Measurements from ENCODE around the gene EFCAB6. TPM values are rescaled to one million over a fixed set of nuclear protein-coding genes. Genes with fewer than 3 reads are reported as not detected.
A peak's percentile ranks its signal among the peaks of the same experiment; 100 is the strongest.

Gene EFCAB6
- total and polyA plus RNA-seq, 4 donors: 1.7 to 15.4 (median 7.6) TPM

- H3K36me3 ChIP-seq (ENCODE audit: control insufficient read depth in 4 of 4, insufficient read depth in 4 of 4, low read length in 4 of 4): no peaks in the 10 kb centered on the region
- WGBS, 2 donors: 95 to 98% methylated on average over 6 of the region's 6 CpGs
- no peak for ATAC-seq (ENCODE audit: insufficient read depth, low FRiP score)
- no peak for DNase-seq
- no peak overlapping the region for H3K9ac ChIP-seq (ENCODE audit: insufficient read depth in 1 of 2, low read length in 2 of 2)
- H3K4me1 ChIP-seq (ENCODE audit: control insufficient read depth in 5 of 5, insufficient read depth in 5 of 5, low read length in 5 of 5): peaks cover 0 to 17% (median 0%) of the 10 kb centered on the region in 5 donors
- no peak overlapping the region for H3K27ac ChIP-seq (ENCODE audit: low read depth in 1 of 2, low read length in 1 of 2)
- TF ChIP-seq CTCF (IDR thresholded peaks at IDR 0.05; ENCODE audit: control extremely low read depth, extremely low read depth): no peak
- H3K9me3 ChIP-seq (ENCODE audit: control insufficient read depth in 4 of 4, insufficient read depth in 3 of 4, low read length in 3 of 4): no peaks in the 10 kb centered on the region
- H3K4me3 ChIP-seq: no peak overlapping the region
- no peaks in the 10 kb centered on the region for H3K27me3 ChIP-seq (ENCODE audit: control insufficient read depth in 3 of 3, insufficient read depth in 3 of 3, low read length in 2 of 3)
Observed at GRCh38 chr22:43747877-43748276, 64.2 kb downstream of the EFCAB6 start.

GRCh38 chr22:43747058-43747457, 65.0 kb downstream of the EFCAB6 start:
- Histone ChIP-seq H3K27me3 (ENCODE audit: control insufficient read depth in 3 of 3, insufficient read depth in 3 of 3, low read length in 2 of 3) (no peaks in the 10 kb centered on the region), H3K4me1 (ENCODE audit: control insufficient read depth in 5 of 5, insufficient read depth in 5 of 5, low read length in 5 of 5) (peaks cover 0 to 17% (median 0%) of the 10 kb centered on the region in 5 donors), H3K36me3 (ENCODE audit: control insufficient read depth in 4 of 4, insufficient read depth in 4 of 4, low read length in 4 of 4) (no peaks in the 10 kb centered on the region), H3K9me3 (ENCODE audit: control insufficient read depth in 4 of 4, insufficient read depth in 3 of 4, low read length in 3 of 4) (no peaks in the 10 kb centered on the region), H3K4me3 (no peak overlapping the region), H3K9ac (ENCODE audit: insufficient read depth in 1 of 2, low read length in 2 of 2) (no peak overlapping the region), H3K27ac (ENCODE audit: low read depth in 1 of 2, low read length in 1 of 2) (no peak overlapping the region)
- no peak for DNase-seq
- ATAC-seq (ENCODE audit: insufficient read depth, low FRiP score): no peak
- 90 to 91% methylated on average over 6 of the region's 6 CpGs for WGBS, 2 donors
- TF ChIP-seq CTCF (IDR thresholded peaks at IDR 0.05; ENCODE audit: control extremely low read depth, extremely low read depth): no peak

GRCh38 chr22:43745783-43746356, 66.2 kb downstream of the EFCAB6 start:
- Histone ChIP-seq H3K36me3 (ENCODE audit: control insufficient read depth in 4 of 4, insufficient read depth in 4 of 4, low read length in 4 of 4) (no peaks in the 10 kb centered on the region), H3K9me3 (ENCODE audit: control insufficient read depth in 4 of 4, insufficient read depth in 3 of 4, low read length in 3 of 4) (no peaks in the 10 kb centered on the region), H3K4me1 (ENCODE audit: control insufficient read depth in 5 of 5, insufficient read depth in 5 of 5, low read length in 5 of 5) (peaks cover 0 to 26% (median 5%) of the 10 kb centered on the region in 5 donors), H3K4me3 (no peak overlapping the region), H3K27ac (ENCODE audit: low read depth in 1 of 2, low read length in 1 of 2) (no peak overlapping the region), H3K9ac (ENCODE audit: insufficient read depth in 1 of 2, low read length in 2 of 2) (no peak overlapping the region), H3K27me3 (ENCODE audit: control insufficient read depth in 3 of 3, insufficient read depth in 3 of 3, low read length in 2 of 3) (no peaks in the 10 kb centered on the region)
- DNase-seq (peak in 2 of 3 donors; percentile 33 to 62), ATAC-seq (ENCODE audit: insufficient read depth, low FRiP score) (no peak)
- no peak for TF ChIP-seq CTCF (IDR thresholded peaks at IDR 0.05; ENCODE audit: control extremely low read depth, extremely low read depth)
- WGBS, 2 donors: 71 to 82% methylated on average over 13 of the region's 13 CpGs

- Histone ChIP-seq H3K27me3 (ENCODE audit: control insufficient read depth in 3 of 3, insufficient read depth in 3 of 3, low read length in 2 of 3) (no peaks in the 10 kb centered on the region), H3K4me3 (no peak overlapping the region), H3K9me3 (ENCODE audit: control insufficient read depth in 4 of 4, insufficient read depth in 3 of 4, low read length in 3 of 4) (no peaks in the 10 kb centered on the region), H3K9ac (ENCODE audit: insufficient read depth in 1 of 2, low read length in 2 of 2) (no peak overlapping the region), H3K4me1 (ENCODE audit: control insufficient read depth in 5 of 5, insufficient read depth in 5 of 5, low read length in 5 of 5) (peaks cover 0 to 29% (median 7%) of the 10 kb centered on the region in 5 donors), H3K36me3 (ENCODE audit: control insufficient read depth in 4 of 4, insufficient read depth in 4 of 4, low read length in 4 of 4) (no peaks in the 10 kb centered on the region), H3K27ac (ENCODE audit: low read depth in 1 of 2, low read length in 1 of 2) (no peak overlapping the region)
- no peak for TF ChIP-seq CTCF (IDR thresholded peaks at IDR 0.05; ENCODE audit: control extremely low read depth, extremely low read depth)
- 79 to 88% methylated on average over 7 of the region's 7 CpGs for WGBS, 2 donors
- DNase-seq (no peak), ATAC-seq (ENCODE audit: insufficient read depth, low FRiP score) (no peak)
Observed at GRCh38 chr22:43745411-43745770, 66.7 kb downstream of the EFCAB6 start.
